SK-N-MC (cell line): Measurements from ENCODE around the gene IL21R.

Experiments
- EZH2 ChIP-seq: fragments of 200-600 bp; sonication (generic); IDR thresholded peaks from one replicate; pipeline ENCODE4 v1.6.1; 2017; ENCODE audit warnings: antibody characterized with exemption
- FOXP2 ChIP-seq: optimal IDR thresholded peaks from 2 replicates; pipeline ENCODE3; 2011; ENCODE audit warnings: mild to moderate bottlenecking, moderate library complexity; ENCODE audit not compliant: insufficient read depth; ENCODE audit errors: extremely low read length, control extremely low read depth
- POLR2AphosphoS5 ChIP-seq: IDR thresholded peaks from 2 replicates; pipeline ENCODE4 v1.6.1; 2012; ENCODE audit warnings: mild to moderate bottlenecking, low read depth, low read length, borderline replicate concordance

DNA sequence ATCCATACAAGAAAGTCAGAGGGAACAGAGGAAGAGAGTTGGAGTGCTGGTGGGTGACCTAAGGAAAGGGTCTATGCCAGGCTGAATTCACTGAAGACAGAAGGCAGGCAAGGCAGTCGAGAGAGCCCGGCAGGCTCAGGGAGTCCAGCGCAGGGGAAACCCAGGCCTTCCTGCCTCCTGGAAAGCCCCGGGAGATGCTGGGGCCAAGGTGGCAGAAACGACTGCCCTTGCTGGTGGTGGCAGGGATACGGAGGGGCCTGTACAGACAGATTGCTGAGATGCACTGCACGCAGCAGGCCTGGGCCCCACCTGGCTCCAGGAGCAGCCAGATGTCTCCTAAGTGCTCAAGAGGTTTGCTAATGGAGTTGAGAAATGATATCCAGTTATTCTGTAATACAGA lies 87.9 kb downstream of the IL21R start:
- no peak for TF ChIP-seq POLR2AphosphoS5
- no peak for TF ChIP-seq EZH2
- TF ChIP-seq FOXP2 = no peak
